Activated gamma-delta T cell treated with anti-CD3 and anti-CD28 coated beads, Interleukin-2, amount 50 U/mL, for 16 hours (primary cell): ENCODE results near the gene NR6A1.
"Not testable (repeated sequence)": the region's sequence is repeated elsewhere in the genome, so short reads cannot be mapped to it uniquely, and the experiment has no call there.

Experiments used
- DNase-seq: peaks from one replicate; pipeline ENCODE4 v3.0.0-alpha.2; 2020; ENCODE audit warnings: low read depth

NR6A1 gene

DNA sequence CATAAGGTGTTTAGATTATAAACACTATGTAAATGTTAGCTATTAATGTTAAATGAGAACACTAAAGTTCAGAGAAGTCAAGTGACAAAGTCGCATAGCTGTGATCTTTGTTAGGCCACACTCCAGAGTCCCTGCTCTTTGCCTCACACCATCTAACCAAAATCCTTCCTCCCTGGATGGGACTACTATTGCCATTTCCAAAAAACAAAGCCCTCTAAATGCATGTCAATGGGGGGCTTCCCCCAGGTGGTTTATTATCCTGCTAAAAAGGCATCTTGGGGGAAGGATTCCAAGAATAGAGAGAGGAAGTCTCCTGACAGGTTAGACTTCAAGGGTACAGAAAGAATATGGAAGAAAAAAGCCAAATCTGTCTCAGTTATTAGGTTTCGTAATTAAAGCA is 10.4 kb downstream of the NR6A1 start:
- DNase-seq, result no peak

DNA sequence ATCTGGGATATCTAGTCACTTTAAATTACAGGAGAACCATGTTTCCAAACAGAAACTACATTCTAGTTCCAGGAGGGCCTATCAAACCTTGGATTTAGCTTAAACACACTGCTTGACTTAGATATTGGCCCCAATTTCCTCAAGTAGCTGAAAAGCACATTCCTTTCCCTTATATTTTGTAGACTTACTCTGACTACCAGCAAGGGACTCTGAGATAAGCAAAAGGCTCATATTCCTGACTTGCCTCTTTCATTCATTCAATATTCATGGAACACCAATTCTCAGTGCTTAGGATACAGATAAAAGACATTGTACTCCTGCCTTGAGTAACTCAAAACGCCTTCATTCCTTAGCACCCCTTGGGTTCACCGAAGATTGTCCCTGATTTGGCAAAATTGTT is 11.8 kb downstream of the NR6A1 start:
- no peak for DNase-seq

GRCh38 chr9:124758691-124759090 is 12.4 kb downstream of the NR6A1 start:
- DNase-seq, result no peak

GRCh38 chr9:124758061-124758460 is 13.1 kb downstream of the NR6A1 start:
- DNase-seq, result no peak

- no peak for DNase-seq
Measured at GRCh38 chr9:124757616-124758015, 13.5 kb downstream of the NR6A1 start.

- no peak for DNase-seq
Measured at GRCh38 chr9:124756011-124756410, 15.1 kb downstream of the NR6A1 start.

GRCh38 chr9:124755061-124755460 is 16.1 kb downstream of the NR6A1 start:
- no peak for DNase-seq

DNA sequence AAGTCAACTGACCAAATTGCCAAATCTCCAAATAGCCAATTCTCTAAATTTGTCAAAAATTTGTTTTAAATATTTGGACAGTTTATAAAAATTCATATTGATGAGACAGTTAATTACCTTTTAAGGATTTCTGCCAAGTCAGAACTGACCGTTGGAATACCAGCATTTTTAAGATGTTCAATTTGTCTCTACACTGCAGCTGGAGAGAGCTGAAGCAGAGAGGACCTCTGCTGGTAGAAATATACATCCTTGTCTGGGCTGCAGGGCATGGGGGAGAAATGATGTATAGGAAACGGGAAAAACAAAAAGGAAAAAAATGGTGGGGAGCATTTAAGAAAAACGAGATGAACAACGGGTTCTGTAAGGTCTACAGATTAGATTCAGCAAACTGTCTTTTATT is 16.8 kb downstream of the NR6A1 start:
- no peak for DNase-seq

DNA sequence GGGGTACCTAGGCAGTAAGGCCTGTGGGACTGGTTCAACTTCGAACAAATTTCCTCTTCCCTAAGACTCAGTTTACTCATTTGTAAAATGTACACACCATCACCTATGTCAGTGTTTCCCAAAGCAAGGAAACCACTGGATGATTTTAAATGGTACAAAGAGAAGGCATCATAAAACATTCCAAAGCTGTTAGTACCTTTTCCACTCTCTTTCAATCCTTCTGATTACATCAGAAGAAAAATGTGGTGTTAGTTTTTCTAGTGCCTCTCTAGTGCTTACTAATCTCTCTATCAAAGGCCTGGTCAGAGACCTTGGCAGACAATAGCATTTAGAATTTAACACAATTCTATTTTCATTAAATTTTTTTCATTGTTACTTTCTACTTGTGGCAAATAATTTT is 18.1 kb downstream of the NR6A1 start:
- no peak for DNase-seq

DNA sequence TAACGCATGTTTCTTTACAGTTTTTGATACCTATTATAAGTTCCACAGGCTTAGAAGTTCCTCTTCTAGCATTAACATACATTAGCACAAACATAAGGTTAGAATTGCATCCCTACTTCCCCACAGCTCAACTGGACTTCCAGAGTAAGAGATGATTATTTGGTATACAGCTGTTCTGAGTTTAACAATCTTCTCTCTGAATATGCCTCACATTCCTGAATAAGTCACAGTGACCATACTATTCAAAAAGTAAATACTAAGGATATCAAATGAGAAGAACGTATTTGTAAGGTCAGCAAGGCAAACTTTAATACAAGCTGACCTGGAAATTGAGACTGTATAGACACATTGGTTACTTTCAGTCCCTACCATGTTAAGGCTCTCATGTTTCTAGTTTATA is 21.3 kb downstream of the NR6A1 start:
- no peak for DNase-seq

GRCh38 chr9:124749284-124749683 is 21.8 kb downstream of the NR6A1 start:
- DNase-seq, result no peak

- DNase-seq, result no peak
Measured at GRCh38 chr9:124747065-124747464, 24.0 kb downstream of the NR6A1 start.

GRCh38 chr9:124743686-124744348 is 27.3 kb downstream of the NR6A1 start:
- DNase-seq, result no peak

GRCh38 chr9:124742940-124743339 is 28.2 kb downstream of the NR6A1 start:
- DNase-seq, result no peak

- no peak for DNase-seq
Measured at GRCh38 chr9:124741662-124742061, 29.4 kb downstream of the NR6A1 start.

DNA sequence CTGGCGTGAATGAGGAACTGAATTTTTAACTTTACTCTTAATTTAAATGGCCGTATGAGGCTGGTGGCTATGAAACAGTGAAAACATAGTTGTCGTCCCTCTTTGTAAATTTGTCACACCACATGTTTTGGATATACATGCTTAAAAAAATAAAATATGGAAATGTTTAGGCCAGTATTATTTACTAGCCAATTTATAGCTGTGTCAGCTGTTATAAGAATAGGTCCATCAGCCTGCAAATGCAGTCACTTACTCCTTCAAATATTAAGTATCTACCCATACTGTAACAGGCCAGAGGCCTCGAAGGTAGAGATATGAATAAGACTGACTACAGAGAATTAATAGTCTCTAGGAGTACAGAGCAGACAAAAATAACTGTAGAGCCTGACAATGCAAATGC is 30.0 kb downstream of the NR6A1 start:
- no peak for DNase-seq

GRCh38 chr9:124739360-124739759 is 31.8 kb downstream of the NR6A1 start:
- DNase-seq, result no peak

- not testable (repeated sequence) for DNase-seq
Measured at GRCh38 chr9:124738075-124738474, 33.0 kb downstream of the NR6A1 start.

DNA sequence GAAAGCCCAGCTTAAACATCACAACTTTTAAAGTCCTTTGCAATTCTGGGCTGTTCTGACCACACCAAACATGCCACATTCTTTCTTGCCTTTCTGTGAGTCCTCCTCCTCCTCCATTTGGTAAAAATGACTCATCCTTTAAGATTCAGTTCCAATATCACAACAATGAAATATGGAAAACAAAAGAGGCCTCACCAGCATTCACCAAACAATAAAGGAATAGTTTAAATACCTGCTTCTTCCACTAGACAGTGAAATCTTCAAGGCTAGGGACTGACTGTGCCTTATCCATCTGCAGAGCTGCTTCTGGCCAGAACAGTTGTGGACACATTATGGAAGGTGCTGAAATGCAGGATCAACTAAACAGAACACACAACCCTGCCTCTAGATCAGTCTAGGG is 36.0 kb downstream of the NR6A1 start:
- no peak for DNase-seq

GRCh38 chr9:124734741-124735083 is 36.4 kb downstream of the NR6A1 start:
- not testable (repeated sequence) for DNase-seq

DNA sequence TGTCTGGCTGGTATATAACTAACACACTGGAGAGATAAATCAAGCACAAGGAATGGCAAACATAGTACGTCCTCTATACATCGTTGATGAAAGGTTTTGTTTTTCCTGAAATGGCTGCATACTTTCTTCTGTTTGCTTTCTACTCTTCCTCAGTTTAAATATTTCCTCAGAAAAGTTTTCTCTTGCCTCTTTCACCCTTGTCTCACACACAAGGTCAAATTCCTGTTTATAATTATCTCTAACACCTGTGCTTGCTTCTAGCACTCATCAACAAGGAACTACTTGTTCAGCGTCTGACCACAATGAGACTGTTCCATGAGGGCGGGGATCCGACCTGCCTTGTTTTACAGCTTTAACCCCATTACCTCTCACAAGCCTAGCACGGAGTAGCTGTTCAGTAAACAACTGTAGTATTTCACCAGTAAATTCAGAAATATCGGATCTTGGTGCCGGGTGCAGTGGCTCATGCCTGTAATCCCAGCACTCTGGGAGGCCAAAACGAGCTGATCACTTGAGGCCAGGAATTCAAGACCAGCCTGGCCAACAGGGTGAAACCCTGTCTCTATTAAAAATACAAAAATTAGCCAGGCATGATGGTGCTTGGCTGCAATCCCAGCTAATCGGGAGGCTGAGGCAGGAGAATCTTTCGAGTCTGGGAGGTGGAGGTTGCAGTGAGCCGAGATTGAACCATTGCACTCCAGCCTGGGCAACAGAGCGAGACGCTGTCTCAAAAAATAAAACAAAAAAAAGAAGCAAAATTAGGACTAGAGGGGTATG is 37.0 kb downstream of the NR6A1 start:
- no peak for DNase-seq

DNA sequence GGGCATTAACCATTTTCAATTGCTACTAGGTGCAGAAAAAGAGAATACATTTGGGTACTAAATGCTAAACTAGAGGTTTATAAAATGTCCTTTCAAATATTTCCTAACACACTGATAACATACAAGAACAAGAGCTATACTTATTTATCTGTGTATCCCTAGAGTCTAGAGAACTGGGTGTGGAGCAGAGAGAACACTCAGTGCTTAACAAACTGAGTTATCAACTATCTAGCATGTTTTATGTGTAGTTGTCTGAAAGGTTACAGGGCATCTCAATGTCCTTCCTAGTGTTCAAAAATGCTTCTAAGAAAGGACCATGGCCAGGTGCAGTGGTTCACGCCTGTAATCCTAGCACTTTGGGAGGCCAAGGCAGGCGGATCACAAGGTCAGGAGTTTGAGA is 40.3 kb downstream of the NR6A1 start:
- DNase-seq, result no peak

- no peak for DNase-seq
Measured at GRCh38 chr9:124726886-124727285, 44.2 kb downstream of the NR6A1 start.

- DNase-seq, result no peak
Measured at GRCh38 chr9:124725068-124725452, 46.1 kb downstream of the NR6A1 start.
